Fibroblast of skin of left biceps (primary cell): ENCODE results near the gene GRAMD4.

Source experiments
- DNase-seq, 2 experiments: peaks; one replicate each; pipeline ENCODE4 v3.0.0-alpha.2; 2013; ENCODE audit warnings: low read depth in 2 of 2

Gene GRAMD4

DNA sequence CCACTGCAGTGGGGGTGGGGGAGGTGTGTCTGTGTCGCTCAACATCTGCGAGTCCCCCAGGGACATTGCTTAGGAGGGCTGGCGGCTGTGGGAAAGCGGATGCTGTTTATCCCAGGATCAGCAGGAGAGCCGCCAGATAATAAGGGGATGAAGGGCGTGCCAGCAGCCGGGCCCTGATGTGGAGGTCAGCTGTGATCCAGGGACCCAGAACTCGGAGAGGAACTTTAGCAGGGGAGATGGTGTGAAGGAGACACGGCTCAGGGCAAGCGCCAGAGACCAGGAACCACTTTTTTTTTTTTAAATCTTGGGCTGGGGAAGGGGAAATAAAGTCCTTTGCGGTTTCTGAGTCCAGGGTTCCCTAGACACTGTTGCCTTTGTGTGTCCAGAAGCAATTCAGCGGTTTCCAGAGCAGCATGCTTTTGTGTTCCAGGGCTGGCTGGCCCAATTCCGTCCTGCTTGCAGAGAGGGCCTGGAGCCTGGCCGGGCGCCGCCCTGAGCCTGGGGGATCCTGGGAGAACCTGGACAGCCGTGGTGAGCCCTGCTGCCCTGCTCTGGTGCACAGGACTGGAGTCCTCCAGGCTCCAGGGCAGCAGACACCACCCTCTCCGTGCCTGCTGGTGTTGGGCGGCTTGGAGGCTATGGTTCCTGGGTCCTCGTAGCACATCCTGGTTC is at the start of gene GRAMD4:
Gene GRAMD4, plus strand, starts transcription at position 557 of the 672 bp plus-strand sequence. CDS start 6,414 bp downstream, outside the sequence.
- DNase-seq = no peak

DNA sequence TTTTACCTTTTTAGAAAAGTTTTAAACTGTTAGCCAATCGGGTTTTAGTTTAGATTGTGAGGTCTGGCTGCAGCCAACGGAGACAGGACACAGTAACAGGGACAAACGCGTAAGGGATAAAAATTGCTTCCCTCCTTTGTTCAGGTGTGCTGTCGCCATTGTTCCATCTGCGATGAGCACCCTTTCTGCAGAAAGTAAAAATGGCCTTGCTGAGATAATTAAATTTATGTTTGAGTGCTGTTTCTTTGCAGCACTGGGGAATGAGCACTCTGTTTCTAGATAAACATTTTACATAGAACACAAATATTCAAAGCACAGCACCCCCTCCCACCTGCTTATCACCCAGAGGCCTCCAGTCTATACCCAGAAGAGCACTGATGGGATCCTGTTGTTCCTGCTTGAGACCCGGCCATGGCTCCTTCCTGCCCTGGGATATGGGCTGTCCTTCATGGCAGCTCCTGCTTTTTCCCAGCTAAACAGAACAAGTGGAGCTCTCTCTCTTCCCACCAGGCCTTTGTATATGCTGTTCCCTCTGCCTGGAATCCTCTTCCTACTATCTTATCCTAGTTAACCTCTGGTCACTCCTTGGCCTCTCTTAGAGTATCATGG is 48.4 kb upstream of the GRAMD4 start:
- DNase-seq = no peak

GRCh38 chr22:46572911-46573780 is 47.0 kb upstream of the GRAMD4 start:
- no peak for DNase-seq

- no peak for DNase-seq
Measured at GRCh38 chr22:46573781-46574437, 46.3 kb upstream of the GRAMD4 start.

DNA sequence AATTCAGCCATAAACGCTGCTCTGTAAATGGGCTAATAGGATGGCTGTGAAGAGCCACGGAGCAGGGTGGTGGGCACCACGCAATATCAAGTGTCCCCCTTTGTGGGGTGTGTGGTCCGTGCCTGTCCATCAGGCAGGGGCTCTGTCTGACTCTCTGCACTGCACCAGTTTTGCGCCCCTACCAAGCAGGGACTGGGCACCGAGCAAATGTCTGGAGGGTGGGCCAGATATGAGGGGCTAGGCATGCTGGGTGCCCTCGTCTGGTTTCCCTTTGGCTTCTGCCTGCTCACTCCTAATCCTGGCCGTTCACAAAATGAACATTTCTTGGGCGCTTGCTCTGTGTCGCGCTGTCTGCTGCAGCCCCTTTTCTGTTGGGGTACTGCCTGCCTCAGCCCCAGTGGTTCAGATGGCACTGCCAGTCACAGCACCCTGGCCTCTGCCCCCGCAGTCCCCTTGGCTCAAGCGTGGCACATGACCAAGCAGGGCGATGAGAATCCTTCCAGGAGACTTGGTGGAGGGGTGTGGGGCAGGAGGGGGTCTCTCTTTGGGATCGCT is 45.7 kb upstream of the GRAMD4 start:
- no peak for DNase-seq

DNA sequence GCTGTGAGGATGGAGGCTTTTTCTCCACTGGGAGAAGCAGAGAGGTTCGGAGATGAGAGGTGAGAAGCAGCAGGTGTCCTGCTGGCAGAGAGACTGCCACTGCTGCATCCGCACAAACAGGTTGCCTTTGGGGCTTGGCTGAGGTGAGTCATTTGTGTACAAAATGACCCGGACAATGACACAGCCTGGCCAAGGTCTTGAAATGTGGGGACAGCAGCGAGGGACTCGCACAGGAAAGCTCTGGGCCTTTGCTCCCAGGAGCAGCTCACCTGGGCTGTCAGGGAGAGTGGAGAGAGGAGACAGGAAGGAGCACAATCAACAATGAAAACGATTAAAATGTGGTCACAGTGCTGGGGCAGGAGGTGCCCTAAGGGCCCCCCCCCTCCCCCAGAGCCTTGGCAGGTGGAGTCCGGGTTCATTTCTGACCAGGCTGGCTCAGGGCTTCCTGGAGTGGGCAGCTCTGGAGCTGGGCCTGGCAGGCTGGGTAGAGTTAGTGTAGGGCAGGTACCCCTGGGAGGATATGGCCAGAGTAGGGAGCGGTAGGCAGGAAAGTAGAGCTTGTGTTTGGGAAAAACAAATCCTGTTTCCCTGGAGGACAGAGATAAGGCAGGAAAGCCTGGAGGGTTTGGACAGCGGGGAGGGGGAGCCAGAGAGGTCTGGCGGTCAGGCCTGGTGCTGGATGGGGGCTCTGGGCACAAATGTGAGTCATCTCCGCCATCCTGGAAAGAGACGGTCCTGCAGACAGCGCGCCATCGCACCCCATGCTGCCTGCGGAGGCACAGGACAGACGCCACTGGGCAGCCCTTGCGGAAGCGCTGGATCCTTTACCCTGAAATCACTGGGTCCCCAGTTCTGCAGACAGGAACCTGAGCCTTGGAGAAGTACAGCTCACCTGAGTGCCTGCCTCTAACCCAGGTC is 44.9 kb upstream of the GRAMD4 start:
- no peak for DNase-seq

- no peak for DNase-seq
Measured at GRCh38 chr22:46575911-46576555, 44.2 kb upstream of the GRAMD4 start.

- DNase-seq = peak; percentile 14 to 26
Measured at GRCh38 chr22:46576556-46577367, 43.4 kb upstream of the GRAMD4 start.

- no peak for DNase-seq
Measured at GRCh38 chr22:46577368-46578249, 42.6 kb upstream of the GRAMD4 start.

- no peak for DNase-seq
Measured at GRCh38 chr22:46578251-46578823, 41.8 kb upstream of the GRAMD4 start.

GRCh38 chr22:46578824-46579561 is 41.2 kb upstream of the GRAMD4 start:
- no peak for DNase-seq

DNA sequence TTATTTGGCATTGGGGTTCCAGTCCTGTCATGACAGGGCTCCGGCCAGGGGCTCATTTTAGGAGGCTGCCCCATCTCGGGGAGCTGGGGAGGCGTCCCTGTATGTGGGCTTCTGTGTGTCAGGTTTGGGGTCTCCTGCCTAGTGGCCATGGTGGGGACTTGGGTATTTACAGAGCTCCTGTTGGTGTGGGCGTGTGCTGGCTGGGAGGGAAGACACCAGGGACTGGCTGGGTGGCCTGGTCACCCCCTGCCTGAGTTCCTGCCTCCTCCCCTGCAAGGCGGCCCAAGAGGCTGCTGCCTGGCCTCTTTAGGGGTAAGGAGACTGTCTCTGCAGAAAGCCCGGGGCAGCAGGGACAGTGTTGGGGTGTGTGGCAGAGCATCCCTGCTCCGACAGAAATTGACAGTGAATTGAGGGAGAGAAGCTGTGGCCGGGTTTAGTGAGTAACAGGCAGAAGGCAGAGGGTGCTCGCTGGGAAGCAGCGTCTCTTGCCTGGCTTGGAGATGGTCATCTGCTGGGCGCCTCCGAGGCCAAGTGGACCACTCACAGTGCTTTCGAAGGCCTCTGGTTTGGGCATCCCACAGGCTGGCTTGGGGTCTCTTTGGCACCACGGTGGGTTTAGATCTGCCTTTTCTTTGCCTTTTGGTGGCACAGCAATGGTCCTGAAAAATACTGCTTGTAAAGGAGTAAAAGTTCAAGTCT is 40.3 kb upstream of the GRAMD4 start:
- no peak for DNase-seq

DNA sequence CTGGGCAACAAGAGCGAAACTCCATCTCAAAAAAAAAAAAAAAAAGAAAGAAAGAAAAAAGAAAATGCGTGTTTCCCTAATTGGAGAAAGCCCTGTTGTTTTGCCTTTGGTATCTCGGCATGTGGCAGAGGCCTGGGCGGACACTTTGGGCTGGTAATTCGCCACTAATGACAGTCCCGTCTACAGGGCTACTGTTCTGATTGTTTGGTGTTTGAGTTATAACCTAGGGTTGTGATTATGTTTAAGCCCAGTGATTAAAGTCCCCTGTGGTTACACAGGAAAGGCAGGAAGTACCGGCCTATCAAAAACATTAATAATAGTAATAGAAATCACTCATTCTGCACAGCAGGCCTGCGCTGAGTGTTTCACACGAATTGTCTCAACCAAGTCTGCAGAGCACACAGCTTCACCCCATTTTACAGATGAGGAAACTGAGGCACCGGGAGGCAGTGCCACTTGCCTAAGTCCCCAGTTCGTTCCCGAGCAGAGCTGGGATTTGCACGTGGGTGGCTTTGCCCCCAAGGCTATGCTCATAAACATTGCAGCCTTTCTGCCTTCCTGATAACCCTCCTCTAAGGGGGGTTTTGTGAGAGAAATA is 39.1 kb upstream of the GRAMD4 start:
- no peak for DNase-seq

GRCh38 chr22:46581538-46582244 is 38.5 kb upstream of the GRAMD4 start:
- no peak for DNase-seq

DNA sequence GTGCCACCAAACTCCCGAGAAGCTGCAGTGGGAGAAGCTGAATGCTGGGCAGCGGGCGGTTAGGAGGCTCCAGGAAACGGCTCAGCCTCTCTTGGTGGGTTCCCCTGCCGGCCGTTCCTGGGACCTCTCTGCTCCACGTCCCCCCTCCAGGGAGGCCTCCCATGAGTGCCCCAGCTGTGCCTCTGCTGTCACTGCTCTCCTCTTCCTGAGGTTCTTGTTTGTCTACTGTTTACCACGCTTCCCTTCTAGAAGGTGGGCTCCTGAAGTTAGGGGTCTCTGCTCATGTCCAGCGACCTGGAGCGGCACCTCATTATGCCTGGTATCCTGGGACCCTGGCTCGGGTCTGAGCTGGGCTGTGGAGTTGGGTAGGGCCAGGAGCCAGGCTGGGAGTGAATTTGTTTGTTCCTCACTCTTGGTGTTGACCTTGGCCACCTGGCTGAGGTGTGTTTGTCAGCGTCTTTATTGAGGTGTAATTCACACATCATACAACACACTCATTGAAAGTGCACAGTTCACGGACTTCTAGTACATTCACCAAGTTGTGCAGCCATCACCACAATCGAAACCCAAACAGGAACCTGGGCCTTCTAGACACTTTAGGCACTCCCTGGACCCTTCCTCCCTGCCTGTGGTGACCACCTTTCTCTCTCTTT is 37.8 kb upstream of the GRAMD4 start:
- DNase-seq = no peak
